Nephron progenitor cell (in vitro differentiated cells): ENCODE data around the gene ZNF750.

Source experiments
- DNase-seq: peaks from one replicate; pipeline ENCODE4 v3.0.0; 2021
- H3K27ac Mint-ChIP-seq: 2 replicates; pipeline ENCODE4 v1.8.0; 2021; ENCODE audit warnings: mild to moderate bottlenecking, moderate library complexity, mixed read lengths
- H3K27me3 Mint-ChIP-seq: 2 replicates; pipeline ENCODE4 v1.8.0; 2021; ENCODE audit warnings: mild to moderate bottlenecking, low read depth, mixed read lengths; ENCODE audit not compliant: poor library complexity
- H3K36me3 Mint-ChIP-seq: 2 replicates; pipeline ENCODE4 v1.8.0; 2021; ENCODE audit warnings: low read depth, mixed read lengths
- H3K4me1 Mint-ChIP-seq: 2 replicates; pipeline ENCODE4 v1.8.0; 2021; ENCODE audit warnings: mixed read lengths
- H3K4me3 Mint-ChIP-seq: 2 replicates; pipeline ENCODE4 v1.8.0; 2021; ENCODE audit warnings: mild to moderate bottlenecking, moderate library complexity, mixed read lengths
- H3K9me3 Mint-ChIP-seq: 2 replicates; pipeline ENCODE4 v1.8.0; 2021; ENCODE audit warnings: mild to moderate bottlenecking, moderate library complexity, mixed read lengths
- CTCF ChIP-seq: fragments of 200-600 bp; sonication (generic); IDR thresholded peaks from 2 replicates; pipeline ENCODE4 v1.5.0; 2021; ENCODE audit warnings: antibody characterized with exemption

Gene ZNF750

GRCh38 chr17:82879241-82879640 is 39.4 kb upstream of the ZNF750 start:
- Mint-ChIP-seq H3K4me3 (no peak overlapping the region), H3K27me3 (peaks cover 3% of the 10 kb centered on the region), H3K4me1 (peaks cover 84% of the 10 kb centered on the region), H3K9me3 (no peaks in the 10 kb centered on the region), H3K36me3 (peaks cover 26% of the 10 kb centered on the region), H3K27ac (no peak overlapping the region)
- no peak for DNase-seq
- TF ChIP-seq CTCF, result no peak

DNA sequence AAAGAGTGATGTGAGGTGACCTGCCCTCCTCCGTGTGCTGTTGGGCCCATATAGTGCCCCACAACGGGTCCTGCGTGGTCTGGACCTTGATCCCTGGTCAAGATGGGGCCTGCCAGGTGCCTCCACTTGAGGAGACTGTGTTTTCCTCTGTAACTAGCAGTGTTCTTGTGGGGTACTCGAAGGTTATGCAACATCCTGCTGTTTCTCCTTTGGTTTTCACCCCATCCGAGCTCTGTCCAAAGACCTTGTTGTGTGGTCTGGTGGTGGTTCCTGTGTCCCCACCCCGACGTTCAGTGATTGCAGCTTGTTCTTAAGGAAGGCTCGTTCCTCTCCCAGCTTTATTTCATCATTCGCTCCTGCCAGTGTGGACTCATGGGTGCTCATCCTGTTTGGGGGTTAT is 38.7 kb upstream of the ZNF750 start:
- Mint-ChIP-seq H3K27ac (peak overlapping the region; percentile 63), H3K9me3 (no peaks in the 10 kb centered on the region), H3K4me1 (peaks cover 77% of the 10 kb centered on the region), H3K36me3 (peaks cover 22% of the 10 kb centered on the region), H3K4me3 (no peak overlapping the region), H3K27me3 (peaks cover under 1% of the 10 kb centered on the region)
- DNase-seq, result no peak
- TF ChIP-seq CTCF, result no peak

- Mint-ChIP-seq H3K4me3 (no peak overlapping the region), H3K27ac (peak overlapping the region; percentile 22), H3K36me3 (peaks cover 25% of the 10 kb centered on the region), H3K9me3 (no peaks in the 10 kb centered on the region), H3K27me3 (no peaks in the 10 kb centered on the region), H3K4me1 (peaks cover 63% of the 10 kb centered on the region)
- peak; percentile 65 for DNase-seq
- peak; percentile 17 for TF ChIP-seq CTCF
These were observed 37.0 kb upstream of the ZNF750 start for GRCh38 chr17:82876602-82877379.

DNA sequence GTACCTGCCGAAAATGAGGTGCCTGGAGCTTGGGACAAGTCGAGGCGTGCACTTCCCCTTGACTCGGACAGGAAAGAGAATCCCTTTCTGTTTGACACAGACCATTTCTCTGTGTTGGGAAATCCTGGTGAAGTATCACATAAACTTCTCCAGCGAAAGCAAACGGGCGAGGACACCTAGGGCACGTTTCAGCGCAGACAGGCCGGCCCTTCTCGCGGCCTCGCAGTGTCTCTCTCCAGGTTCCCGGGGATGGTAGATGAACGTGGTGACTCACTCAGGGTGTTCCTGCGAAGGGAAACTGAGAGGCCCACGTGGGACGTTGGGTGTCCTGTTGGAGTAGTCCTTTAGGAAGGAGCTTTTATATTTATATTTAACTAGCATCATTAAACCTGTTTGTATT is 36.3 kb upstream of the ZNF750 start:
- Mint-ChIP-seq H3K27ac (peak overlapping the region; percentile 57), H3K36me3 (peaks cover 28% of the 10 kb centered on the region), H3K4me3 (no peak overlapping the region), H3K9me3 (no peaks in the 10 kb centered on the region), H3K4me1 (peaks cover 57% of the 10 kb centered on the region), H3K27me3 (no peaks in the 10 kb centered on the region)
- TF ChIP-seq CTCF, result no peak
- no peak for DNase-seq

DNA sequence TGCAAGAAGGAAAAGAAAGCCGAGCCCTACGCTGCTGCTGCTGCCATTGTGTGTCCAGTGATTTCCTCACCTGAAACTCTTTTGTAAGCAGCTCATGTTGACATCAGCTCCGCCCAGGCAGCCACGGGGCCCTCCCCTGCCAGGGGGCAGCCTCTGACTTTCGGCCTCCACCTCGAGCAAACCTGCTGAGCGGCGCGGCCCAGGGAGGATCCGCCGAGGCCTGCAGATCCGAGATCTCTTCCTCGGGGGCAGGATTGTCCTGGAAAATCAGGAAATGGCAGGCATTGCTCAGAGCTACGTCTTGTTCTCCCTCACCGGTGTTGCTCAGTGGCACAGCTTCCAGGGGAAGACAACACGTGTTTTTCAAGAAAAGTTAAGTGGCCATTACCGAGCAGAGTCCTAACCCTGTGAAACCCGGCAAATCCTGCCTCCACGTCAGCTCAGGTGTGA is 35.6 kb upstream of the ZNF750 start:
- no peak for TF ChIP-seq CTCF
- Mint-ChIP-seq H3K4me1 (peaks cover 53% of the 10 kb centered on the region), H3K36me3 (peaks cover 35% of the 10 kb centered on the region), H3K27ac (peak overlapping the region; percentile 65), H3K4me3 (no peak overlapping the region), H3K9me3 (no peaks in the 10 kb centered on the region), H3K27me3 (no peaks in the 10 kb centered on the region)
- DNase-seq, result no peak
